Cardiac fibroblast (primary cell): ENCODE data around the gene GGTLC3.
"Not testable (repeated sequence)": the region's sequence is repeated elsewhere in the genome, so short reads cannot be mapped to it uniquely, and the experiment has no call there.

Experiments
- DNase-seq, 2 donors: peaks; one replicate each; pipeline versions ENCODE4 v3.0.0 to v3.0.0-alpha.2; 2010; ENCODE audit warnings: low read depth in 2 of 2
- H3K4me3 ChIP-seq, 2 donors: replicated peaks in 1 of 2; 1 replicate in 1 of 2; 2 replicates in 1 of 2; pipeline ENCODE4 v1.5.1; 2011; ENCODE audit warnings: low read depth in 2 of 2, low read length in 2 of 2, mild to moderate bottlenecking in 2 of 2, moderate library complexity in 1 of 2

GGTLC3 gene

DNA sequence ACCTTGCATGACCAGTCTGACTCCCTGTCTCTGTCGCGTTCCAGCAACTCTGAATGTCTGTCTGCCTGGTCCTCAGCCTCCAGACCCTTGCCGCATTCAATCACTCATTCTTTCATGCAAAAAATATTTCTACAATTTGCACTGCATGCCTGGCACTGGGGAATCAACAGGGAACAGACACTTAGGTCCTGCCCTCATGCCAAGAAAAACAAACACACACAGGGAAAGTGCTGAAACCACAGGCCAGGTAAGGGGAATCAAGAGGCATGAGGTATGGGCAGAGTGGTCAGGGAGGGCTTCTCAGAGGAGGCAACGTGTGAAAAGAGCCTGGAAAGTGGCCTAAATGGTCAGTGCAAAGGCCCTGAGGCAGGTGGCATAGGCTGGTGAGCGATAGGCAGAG is at the start of gene GGTLC3:
Gene GGTLC3, minus strand, starts transcription at position 101 of the 400 bp plus-strand sequence. CDS start 264 bp downstream, outside the sequence.
- DNase-seq, H3K4me3 ChIP-seq: not testable (repeated sequence)

DNA sequence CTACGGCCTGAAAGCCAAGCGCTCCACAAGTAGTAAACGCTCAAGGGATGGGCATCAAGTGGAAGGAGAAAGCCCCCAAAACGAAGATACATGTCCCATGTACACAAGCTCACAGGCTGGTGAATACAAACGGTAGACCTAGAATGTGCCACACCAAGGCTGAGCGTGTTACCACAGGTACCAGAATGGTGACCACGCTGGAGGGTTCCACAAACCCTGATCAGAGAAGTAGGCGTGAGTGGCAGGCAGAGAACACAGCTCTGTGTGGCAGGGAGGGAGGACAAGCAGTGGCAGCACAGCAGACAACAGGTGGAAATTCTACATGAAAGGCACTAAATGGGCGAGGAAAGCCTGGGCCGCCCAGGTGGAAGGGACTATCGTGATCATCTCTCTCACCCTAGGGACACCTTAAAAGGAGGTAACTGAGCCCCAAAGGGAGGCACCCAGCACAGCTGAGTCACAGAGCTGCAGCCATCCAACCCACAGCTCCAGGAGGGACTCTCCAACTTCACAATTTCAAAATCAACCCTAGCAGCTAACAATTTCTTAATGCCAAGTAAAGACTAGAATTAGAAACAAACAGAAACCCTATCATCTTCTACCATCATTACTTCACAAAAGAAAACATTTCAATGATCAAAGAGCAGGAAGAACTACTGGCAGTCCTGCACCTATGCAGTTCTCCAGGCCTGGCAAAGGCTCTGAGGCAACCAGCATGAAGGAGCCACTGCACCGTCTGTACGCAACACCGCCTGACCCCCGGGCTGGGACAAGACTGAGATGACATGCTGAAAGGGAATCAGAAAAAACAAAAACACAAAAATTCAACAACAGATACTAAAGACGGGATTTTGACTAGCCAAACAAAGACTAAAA is 42.4 kb upstream of the GGTLC3 start:
- H3K4me3 ChIP-seq, DNase-seq: not testable (repeated sequence)

DNA sequence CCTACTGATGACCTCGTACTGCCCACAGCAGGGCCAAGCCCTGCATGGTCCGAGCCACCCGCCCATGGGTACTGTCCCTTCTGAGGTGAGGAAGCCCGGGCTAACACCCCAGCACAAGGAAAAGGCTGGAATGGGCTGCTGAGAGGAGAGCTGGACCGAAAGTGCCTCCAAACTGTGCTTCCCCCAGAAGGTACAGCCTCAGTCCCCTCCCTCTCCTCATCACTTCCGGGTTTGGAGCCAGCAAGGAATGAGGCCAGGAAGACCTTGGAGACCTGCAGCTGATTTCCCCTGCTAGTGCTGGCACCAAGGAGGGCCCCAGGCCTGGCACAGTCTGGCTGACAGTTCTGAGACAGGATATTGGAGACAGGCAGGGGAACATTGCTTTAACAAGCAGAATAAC is 41.0 kb upstream of the GGTLC3 start:
- DNase-seq, H3K4me3 ChIP-seq: not testable (repeated sequence)

DNA sequence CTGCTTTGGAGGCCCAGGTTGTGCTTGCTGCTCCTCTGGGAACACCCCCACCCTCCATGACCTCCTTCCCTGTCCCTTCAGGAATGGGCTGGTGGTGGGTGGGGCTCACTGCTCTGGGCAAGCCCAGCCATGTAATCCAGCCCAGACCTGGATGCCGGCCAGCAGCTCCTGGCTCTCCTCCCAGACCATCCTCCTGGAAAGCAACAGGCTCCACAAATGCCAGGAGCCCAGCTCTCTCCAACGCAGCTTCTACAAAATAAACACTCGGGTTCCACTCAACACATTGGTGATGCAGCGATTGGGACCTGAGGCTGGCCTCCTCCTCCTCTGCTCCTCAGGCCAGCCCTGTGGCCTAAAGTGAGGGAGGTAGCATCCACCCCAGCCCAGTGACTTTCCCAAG is 40.6 kb upstream of the GGTLC3 start:
- not testable (repeated sequence) for H3K4me3 ChIP-seq, DNase-seq

DNA sequence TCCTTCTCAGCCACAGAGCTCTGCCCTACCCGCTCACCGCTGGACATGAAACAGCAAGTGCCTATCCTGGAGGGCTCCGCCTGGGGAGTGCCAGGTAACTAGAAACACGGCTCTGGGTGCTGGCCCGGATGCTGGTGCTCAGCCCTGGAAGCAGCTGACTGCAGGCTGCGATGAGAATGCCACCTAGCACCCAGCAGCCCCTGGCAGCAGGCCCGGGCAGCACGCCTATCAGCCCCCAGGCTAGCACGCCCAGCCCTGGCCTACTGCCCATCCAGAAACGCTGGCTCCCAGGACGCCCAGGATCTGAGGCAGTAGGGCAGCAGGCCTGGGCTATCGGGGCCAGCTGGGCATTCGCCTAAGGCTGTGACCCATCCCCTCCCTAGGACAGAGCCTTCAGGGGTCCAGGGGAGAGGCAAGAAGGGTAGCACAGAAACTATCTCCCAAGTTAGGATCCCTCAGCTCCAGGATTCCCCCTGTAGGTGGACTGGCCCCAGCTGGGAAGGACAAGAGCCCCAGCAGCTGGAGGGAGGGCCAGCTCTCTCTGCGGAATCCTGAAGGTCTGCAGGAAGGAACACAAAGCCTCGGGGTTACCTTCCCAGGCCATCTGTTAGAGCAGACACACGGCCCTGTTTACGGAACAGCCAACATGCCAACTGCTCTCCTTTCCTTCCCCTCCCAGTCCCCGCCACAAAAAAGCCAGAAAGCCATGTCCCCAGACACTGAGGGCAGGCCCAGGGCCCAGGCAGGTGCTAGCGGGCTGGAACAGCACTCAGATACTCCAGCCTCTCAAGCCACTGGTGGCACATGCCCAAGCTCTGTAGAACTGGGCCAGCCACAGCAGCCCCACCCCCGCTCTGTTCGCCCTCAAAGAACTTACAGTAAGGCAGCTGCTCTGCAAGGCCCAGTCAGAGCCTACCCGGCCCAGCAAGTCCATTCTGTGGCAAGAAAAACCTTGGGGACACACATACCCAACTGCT is 36.6 kb upstream of the GGTLC3 start:
- H3K4me3 ChIP-seq, DNase-seq: not testable (repeated sequence)

DNA sequence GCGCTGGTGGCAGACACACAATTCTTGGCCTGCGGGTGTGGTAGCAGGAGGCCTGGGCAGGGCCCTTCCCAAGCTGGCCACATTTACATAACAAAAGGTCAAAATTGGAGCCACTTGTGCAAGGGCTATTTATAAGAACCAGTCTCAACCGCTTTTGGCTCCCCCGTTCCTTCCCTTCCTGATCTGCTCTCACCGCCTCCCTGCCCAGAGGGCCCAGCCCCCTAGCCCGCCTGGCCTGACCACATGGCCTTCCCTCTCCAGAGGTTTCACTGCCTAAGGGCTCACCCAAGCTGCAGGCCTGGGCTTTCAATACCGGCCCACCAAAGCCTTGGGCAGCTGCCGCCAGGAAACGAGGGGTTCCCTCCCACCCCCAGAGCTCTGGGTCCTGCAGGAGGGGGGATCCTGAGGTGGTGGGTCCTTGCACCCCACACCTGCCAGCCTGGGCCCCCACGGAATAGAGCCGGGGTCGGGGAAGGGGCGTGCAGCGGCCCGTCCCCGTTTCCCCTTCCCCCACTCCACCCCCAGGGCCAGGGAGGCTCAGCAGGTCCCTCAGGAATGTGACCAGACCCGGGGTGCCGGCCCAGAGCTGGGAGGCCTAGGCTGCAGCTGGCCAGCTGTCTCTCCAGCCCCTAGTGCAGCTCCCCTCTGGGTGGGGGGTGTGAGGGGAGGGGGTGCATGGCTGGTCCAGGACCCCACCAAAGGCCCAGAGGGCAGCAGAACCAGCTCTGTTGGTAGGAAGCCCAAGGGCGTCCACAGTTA is 35.1 kb upstream of the GGTLC3 start:
- H3K4me3 ChIP-seq, DNase-seq: not testable (repeated sequence)

DNA sequence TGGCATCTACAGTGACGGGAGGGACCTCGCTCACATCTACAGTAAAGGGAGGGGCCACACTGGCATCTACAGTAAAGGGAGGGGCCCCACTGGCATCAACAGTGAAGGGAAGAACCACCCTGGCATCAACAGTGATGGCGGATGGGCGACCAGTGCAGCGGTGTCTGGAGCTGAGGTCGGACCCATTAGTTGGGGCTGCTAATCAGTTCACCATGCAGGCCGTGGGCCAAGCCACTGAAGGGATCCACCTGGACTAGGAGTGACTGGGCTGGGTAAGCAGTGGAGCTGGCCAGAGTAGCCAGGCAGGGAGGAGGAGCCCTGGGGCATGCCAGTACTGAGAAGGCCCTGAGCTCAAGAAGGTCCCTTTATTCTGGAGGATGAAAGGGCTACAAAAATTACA is 33.1 kb upstream of the GGTLC3 start:
- not testable (repeated sequence) for DNase-seq, H3K4me3 ChIP-seq

DNA sequence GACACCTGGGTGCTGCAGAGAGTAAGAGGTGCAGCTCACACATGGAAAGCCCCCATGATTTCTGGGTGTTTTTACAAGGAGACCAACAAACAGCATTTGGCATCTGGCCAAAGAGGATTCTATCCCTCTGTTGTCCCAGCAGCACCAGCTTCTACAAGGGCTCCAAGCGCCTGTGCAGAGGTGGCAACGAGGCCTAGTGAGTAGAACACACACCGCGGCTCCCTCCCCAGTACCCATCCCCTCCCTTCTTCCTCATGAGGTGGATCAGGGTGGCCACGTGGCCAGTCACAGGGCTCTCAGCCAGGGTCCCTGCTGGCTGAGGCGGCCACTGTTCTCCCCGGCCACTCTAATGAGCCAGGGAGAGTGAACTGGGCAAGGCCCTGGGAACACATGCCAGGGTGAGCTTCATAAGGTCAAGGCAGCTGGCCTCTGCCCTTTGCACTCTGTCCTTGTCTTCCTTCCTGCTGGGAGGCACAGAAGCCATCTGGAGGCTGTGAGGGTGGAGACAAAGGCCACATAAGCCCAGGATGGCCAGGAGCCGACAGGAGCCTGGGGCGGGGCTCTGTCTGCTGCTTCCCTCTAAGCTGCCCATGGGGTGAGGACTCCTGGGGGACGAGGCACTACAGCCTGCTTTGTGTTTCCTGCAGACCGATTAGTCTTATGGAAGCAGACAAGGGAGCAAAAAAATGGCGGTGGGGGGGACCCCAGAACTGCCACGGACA is 31.7 kb upstream of the GGTLC3 start:
- H3K4me3 ChIP-seq, DNase-seq: not testable (repeated sequence)

DNA sequence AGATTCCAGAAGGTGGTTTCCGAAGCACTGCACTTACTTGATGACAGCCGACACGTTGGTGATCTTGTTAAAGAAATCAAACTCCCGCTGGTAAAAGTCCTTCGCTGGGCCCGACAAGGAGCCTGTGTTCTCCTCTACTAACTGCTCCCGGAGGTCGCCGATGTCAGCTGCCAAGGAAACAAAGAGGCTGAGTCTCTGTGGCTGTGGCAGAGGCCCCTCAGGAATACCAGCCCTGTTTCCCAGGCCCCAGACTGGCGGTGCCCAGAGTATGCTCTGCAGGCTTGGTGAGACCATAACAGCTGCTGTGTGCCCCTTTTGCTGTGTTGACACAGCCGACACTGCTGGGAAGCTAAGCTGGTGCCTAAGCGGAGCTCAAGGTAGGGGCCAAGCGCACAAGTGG is 26.7 kb upstream of the GGTLC3 start:
- DNase-seq, H3K4me3 ChIP-seq: not testable (repeated sequence)

DNA sequence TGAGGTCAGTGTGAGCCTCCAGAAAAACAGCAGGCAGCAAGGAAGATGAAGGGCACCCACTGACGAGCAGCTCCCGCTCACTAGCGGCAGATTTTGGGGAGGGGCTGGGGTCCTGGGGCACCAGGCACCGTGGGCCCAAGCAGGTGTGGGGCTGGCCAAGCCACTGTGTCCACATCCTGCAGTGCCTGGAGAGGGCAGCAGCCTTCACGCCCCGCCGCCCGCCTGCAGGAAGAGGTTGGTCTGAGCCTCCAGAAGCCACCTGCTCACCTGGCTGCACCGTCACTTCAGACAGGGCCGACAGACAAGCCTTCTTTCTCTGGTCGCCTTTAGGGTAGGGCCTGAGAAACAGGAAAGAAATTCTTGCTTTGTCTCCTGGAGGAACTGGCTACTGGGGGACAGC is 25.4 kb upstream of the GGTLC3 start:
- H3K4me3 ChIP-seq, DNase-seq: not testable (repeated sequence)

DNA sequence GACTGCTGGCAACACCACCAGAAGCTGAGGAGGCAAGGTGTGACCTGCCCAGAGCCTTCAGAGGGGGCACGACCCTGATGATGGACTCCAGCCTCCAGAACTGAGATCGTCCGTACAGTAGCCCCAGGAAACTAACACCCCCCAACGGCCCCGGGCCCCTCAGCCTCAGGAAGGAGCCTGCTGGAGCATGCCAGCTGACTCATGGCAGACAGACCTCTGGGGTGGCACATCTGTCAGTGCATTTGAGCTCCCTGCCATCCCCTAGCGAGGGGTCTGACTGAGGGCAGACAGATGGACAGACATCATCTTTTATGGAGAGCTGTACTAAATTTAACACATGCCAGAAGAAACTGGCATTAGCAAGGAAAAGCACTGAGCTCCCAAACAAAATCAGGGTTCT is 22.0 kb upstream of the GGTLC3 start:
- DNase-seq, H3K4me3 ChIP-seq: not testable (repeated sequence)

DNA sequence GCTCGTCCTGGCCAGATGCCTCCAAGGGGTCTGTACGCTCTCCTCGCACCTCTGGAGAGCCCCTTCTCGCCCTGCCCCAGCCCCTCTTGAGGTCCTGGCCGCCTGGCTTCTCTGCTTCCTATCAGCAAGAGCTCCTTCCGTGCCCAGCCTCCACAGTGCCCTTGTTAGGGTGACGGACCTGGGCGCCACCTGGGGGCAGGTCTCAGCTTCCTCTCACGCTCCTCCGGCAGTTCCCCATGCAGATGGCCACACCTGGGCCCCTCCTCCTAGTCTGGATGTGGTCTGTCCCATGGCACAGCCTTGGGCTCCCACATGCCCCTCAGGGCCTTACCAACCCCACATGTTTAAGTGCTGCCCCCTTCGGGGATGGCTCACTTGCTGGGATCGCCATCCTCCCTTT is 16.4 kb upstream of the GGTLC3 start:
- DNase-seq = not testable (repeated sequence)

DNA sequence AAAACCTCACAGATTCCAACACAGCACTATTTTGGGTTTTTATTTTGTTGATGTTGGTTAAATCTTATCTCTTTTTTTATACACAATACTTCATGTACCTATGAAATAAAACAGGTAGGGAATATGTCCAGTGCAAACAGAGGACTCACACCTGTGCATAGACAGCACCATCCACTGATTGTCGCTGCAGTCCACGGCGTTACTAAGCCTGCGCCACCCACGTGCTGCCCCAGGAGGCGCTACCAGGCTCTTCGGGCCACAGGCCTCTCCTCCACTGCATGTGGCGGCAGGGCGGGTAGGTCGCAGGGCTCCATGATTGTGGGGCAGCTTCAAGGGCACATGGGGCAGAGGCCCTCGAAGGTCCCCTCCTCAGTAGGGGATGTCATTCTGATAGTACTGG is 15.7 kb upstream of the GGTLC3 start:
- DNase-seq = not testable (repeated sequence)

More for the DNA sequence above, 16.4 kb upstream of the GGTLC3 start:
- not testable (repeated sequence) for H3K4me3 ChIP-seq

DNA sequence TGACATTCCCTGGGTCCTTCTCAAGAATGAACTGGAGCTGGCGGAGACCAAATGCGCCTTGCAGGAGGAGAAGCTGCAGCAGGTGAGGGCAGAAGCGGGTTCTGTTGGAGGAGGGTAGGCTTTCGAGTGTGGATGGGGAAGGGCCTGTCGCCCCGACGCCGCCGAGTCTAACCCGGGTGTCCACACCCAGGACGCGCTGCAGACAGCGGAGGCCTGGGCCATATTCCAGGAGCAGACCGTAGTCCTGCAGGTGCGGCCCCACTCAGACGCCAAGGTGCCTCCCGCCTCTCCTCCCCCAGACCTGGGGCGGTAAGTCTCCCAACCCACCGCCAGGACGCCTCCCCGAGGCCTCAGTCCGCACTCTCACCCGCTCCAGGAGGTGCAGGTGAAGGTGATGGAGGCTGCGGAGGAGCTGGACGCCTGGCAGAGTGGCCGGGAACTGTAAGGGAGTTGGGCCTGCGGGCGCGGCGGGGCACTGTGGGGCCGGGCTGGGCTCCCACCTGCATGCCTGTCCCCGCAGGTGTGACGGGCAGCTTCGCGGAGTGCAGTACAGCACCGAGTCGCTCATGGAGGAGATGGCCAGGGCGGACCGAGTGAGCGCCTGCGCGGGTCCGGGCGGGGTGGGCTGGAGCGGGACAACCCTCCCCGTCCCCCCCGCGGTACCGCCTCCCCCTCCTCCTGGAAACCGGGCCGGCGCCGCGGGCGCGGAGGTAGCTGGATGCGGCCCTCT is 11.6 kb upstream of the GGTLC3 start:
- H3K4me3 ChIP-seq, DNase-seq: not testable (repeated sequence)

More for the DNA sequence above, 15.7 kb upstream of the GGTLC3 start:
- not testable (repeated sequence) for H3K4me3 ChIP-seq

DNA sequence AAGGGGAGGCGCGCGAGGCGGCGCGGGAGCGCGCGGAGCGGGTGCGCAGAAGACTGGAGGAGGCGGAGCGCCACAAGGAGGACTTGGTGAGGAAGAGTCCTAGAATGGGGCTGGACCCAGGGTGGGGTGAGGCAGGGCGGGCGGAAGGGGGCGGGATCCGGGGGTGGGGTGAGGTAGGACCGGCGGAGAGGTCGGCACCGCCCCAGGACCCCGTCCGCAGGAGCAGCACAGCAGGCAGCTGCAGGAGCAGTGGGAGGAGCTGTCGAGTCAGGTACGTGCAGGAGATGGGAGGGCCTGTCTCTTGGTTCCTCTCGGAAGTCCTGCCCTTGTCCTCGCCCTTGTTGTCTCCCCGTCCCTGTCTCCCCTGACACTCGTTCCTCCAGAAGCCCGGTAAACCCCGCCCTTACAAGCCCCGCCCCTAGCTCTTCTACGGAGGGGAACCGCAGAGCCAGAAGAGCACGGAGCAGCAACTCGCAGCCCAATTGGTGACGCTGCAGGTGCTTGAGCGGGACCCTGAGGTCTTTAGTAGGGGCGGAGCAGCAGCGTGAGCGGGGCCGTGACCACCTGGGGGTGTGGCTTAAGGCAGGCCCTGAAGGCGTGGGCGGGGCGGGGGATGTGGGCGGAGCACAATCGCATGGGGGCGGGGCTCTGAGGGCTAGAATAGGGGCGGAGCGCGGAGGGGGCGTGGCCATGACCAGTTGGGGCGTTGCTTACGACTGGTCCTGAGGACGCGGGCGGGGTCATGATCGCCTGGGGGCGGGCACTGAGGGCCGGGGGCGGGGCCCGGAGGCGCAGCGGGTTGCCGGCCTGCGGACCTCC is 10.8 kb upstream of the GGTLC3 start:
- H3K4me3 ChIP-seq = not testable (repeated sequence)

More for the DNA sequence above, 10.8 kb upstream of the GGTLC3 start:
- DNase-seq = peak; percentile 60 to 71
